ENCODE measurements around the gene CIB2. TPM values are rescaled to one million over a fixed set of nuclear protein-coding genes. Genes with fewer than 3 reads are reported as not detected.

Gene CIB2
- 10 to 100 TPM; 11.4 to 18.3 (median 15.9) TPM for total RNA-seq

DNA sequence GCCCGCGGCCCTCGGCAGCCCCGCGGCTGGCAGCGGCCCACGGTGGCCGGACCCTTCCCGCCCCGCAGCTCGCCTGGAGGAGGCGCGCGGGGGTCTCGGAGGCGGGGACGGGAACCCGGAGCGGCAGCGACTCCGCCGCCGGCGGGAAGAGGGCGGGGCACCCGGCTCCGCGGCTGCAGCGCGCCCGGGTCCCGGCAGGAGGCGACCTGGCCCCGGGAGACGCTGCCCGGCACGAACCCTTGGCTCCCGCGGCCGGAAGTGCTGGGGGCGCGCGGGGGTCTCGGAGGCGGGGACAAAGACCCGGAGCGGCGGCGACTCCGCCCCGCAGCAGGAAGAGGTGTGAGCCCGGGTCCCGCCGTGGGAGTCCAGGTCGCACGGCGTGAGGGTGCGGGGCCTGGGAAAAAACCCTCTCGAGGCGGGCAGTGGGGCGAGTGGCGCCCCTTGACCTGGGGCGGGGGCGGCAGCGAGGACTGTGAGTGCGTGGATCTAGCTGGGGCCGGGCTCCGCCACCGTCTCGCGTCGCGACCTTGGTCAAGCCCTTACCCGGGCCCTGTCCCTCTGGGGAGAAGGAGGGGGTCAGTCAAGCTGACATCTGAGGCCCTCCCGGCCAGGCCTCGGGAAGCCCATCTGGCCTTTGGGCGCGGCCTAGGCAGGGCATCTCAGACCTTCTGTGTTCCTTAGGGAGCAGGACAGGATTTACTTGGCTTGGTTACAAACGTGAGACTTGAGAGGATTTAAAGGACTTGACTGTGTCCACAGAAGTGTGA lies at the start of gene CIB2:
CIB2 (minus strand) TSS at position 151 of the 767 bp plus-strand sequence. CDS start 230 bp downstream, outside the sequence.
- no peaks in the 10 kb centered on the region for H3K36me3 ChIP-seq
- no peak for DNase-seq (ENCODE audit: extremely low spot score)
- no peaks in the 10 kb centered on the region for H3K9me3 ChIP-seq
- 0% methylated on average over 1 of the region's 79 CpGs for WGBS
- H3K27me3 ChIP-seq, result no peaks in the 10 kb centered on the region
- TF ChIP-seq, protein P1, sequence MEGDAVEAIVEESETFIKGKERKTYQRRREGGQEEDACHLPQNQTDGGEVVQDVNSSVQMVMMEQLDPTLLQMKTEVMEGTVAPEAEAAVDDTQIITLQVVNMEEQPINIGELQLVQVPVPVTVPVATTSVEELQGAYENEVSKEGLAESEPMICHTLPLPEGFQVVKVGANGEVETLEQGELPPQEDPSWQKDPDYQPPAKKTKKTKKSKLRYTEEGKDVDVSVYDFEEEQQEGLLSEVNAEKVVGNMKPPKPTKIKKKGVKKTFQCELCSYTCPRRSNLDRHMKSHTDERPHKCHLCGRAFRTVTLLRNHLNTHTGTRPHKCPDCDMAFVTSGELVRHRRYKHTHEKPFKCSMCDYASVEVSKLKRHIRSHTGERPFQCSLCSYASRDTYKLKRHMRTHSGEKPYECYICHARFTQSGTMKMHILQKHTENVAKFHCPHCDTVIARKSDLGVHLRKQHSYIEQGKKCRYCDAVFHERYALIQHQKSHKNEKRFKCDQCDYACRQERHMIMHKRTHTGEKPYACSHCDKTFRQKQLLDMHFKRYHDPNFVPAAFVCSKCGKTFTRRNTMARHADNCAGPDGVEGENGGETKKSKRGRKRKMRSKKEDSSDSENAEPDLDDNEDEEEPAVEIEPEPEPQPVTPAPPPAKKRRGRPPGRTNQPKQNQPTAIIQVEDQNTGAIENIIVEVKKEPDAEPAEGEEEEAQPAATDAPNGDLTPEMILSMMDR (IDR thresholded peaks at IDR 0.05), result peak; percentile 80 to 92 (median 88)
- TF ChIP-seq EP300 (IDR thresholded peaks at IDR 0.05) (no peak), POLR2AphosphoS5 (IDR thresholded peaks at IDR 0.05) (peak; percentile 36 to 59)
- intact Hi-C loops (cut with DNase I), result no loop called here
- peak within 1 kb of the TSS; percentile 85 to 88 (median 86) for H3K27ac ChIP-seq (replicated peaks in 1 of 4)
- peaks cover 11 to 22% (median 19%) of the 10 kb centered on the region in 4 donors for H3K4me1 ChIP-seq
- peak within 1 kb of the TSS; percentile 77 to 92 (median 88) for H3K4me3 ChIP-seq

DNA sequence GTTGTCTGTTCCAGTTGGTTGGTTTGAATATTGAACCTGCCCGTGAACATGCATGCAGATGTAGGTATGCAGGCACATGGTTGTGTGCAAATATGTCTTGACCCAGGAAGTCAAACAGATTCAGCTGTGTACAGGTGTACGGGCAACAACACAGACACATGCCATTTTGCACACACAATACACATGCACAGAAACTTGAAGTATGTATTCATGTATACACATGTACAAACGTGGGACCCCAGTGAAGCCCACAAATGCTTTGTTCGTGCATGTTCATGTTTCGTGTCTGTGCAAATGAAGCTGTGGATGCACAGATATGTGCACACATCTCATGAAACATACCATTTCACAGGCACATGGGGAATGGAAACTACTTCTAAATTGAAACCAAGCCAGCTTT lies 48.7 kb upstream of the CIB2 start:
- H3K4me1 ChIP-seq, result no peaks in the 10 kb centered on the region
- no peaks in the 10 kb centered on the region for H3K27me3 ChIP-seq
- no peak for DNase-seq (ENCODE audit: extremely low spot score)
- H3K36me3 ChIP-seq, result peaks cover 0 to 3% (median 0%) of the 10 kb centered on the region in 4 donors
- intact Hi-C loops (cut with DNase I), result loop anchor here (5.0 kb wide), 1 partner anchor 62 kb away; no protein-coding TSS in a partner anchor
- TF ChIP-seq, protein P1 (IDR thresholded peaks at IDR 0.05), result no peak
- TF ChIP-seq POLR2A (IDR thresholded peaks at IDR 0.05; ENCODE audit: low read depth) (no peak), EP300 (IDR thresholded peaks at IDR 0.05) (no peak), POLR2AphosphoS5 (IDR thresholded peaks at IDR 0.05) (no peak)
- H3K9me3 ChIP-seq, result no peaks in the 10 kb centered on the region
- WGBS, result 84% methylated on average over 5 of the region's 5 CpGs
- no peak overlapping the region for H3K27ac ChIP-seq (replicated peaks in 1 of 4)
- no peak overlapping the region for H3K4me3 ChIP-seq

DNA sequence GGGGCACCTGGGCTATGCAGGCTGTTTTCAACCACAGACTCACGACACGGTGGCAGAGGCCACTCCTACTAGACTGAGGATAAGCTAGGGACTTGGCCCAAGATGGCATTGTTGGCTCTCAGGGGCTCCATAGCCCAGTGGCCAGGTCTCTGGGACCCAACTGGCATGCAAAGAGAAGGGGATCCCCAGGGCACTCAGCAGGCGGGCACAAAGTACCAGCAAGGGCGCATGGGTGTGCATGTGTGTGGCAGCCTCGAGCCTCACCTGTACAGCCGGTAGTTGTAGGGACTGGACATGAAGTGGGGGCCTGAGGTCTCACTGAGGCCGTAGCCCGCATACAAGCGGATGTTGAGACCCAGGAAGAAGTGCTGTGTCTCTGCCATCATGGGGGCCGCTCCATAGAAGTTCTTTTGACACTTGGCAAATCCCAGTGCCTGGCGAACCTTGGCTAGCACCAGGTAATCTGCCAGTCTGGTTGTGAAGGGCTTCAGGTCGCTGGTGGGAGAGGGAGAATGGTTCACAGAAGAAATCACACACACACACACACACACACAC lies 48.1 kb upstream of the CIB2 start:
- H3K36me3 ChIP-seq, result peaks cover 0 to 8% (median under 1%) of the 10 kb centered on the region in 4 donors
- H3K4me3 ChIP-seq, result no peak overlapping the region
- WGBS, result 82% methylated on average over 8 of the region's 12 CpGs
- H3K9me3 ChIP-seq, result no peaks in the 10 kb centered on the region
- no peak overlapping the region for H3K27ac ChIP-seq (replicated peaks in 1 of 4)
- intact Hi-C loops (cut with DNase I), result loop anchor here (5.0 kb wide), 1 partner anchor 63 kb away; no protein-coding TSS in a partner anchor
- TF ChIP-seq POLR2AphosphoS5 (IDR thresholded peaks at IDR 0.05) (no peak), POLR2A (IDR thresholded peaks at IDR 0.05; ENCODE audit: low read depth) (no peak), EP300 (IDR thresholded peaks at IDR 0.05) (no peak)
- H3K4me1 ChIP-seq, result no peaks in the 10 kb centered on the region
- H3K27me3 ChIP-seq, result no peaks in the 10 kb centered on the region
- no peak for DNase-seq (ENCODE audit: extremely low spot score)

DNA sequence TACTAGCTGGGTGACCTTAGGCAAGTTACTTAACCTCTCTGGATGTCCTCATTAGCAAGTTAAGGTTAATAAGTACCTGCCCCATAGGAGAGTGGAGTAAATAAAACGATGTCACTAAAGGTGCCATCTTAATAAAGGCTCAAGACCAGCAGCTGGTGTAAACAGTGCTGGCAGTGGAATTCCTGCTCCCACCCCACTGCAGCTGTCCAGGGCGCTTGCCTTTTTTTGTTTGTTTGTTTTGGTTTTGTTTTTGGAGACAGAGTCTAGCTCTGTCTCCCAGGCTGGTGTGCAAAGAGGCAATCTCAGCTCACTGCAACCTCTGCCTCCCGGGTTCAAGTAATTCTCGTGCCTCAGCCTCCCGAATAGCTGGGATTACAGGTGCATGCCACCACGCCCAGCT lies 46.8 kb upstream of the CIB2 start:
- no peaks in the 10 kb centered on the region for H3K27me3 ChIP-seq
- WGBS, result 85% methylated on average over 6 of the region's 6 CpGs
- DNase-seq (ENCODE audit: extremely low spot score), result no peak
- no peak overlapping the region for H3K4me3 ChIP-seq
- no peak overlapping the region for H3K27ac ChIP-seq (replicated peaks in 1 of 4)
- intact Hi-C loops (cut with DNase I), result loop anchor here (5.0 kb wide), 1 partner anchor 64 kb away; no protein-coding TSS in a partner anchor
- TF ChIP-seq EP300 (IDR thresholded peaks at IDR 0.05) (no peak), POLR2A (IDR thresholded peaks at IDR 0.05; ENCODE audit: low read depth) (no peak), POLR2AphosphoS5 (IDR thresholded peaks at IDR 0.05) (no peak)
- TF ChIP-seq, protein P1 (IDR thresholded peaks at IDR 0.05), result no peak
- H3K36me3 ChIP-seq, result peaks cover 0 to 17% (median 7%) of the 10 kb centered on the region in 4 donors
- H3K9me3 ChIP-seq, result no peaks in the 10 kb centered on the region
- no peaks in the 10 kb centered on the region for H3K4me1 ChIP-seq

DNA sequence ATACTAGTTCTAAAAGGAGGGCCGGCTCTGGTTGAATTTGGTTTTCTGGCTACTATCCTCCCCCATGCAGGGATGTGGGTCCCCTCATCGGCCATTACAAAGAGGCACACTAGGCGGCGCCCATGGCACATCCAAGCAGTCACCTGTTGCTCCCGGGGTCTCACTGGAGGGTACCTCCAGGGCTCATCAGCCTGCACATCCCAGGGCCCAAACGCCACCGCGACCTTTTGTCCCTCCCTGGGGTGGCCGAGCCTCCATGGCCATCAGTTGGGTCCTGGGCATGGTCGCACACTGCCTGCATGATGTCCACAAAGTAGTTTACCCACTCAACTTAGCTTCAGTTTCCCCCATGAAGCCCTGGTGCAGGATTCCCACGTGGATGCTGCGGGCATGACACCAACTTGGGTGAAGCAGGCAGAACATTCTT lies 46.2 kb upstream of the CIB2 start:
- WGBS, result 42% methylated on average over 10 of the region's 12 CpGs
- TF ChIP-seq EP300 (IDR thresholded peaks at IDR 0.05) (no peak), POLR2AphosphoS5 (IDR thresholded peaks at IDR 0.05) (no peak)
- TF ChIP-seq, protein P1 (IDR thresholded peaks at IDR 0.05), result peak; percentile 55 to 63 (median 59)
- intact Hi-C loops (cut with DNase I), result loop anchor here (5.0 kb wide), 1 partner anchor 65 kb away; no protein-coding TSS in a partner anchor
- H3K36me3 ChIP-seq, result peaks cover 3 to 23% (median 12%) of the 10 kb centered on the region in 4 donors
- H3K27ac ChIP-seq (replicated peaks in 1 of 4), result no peak overlapping the region
- no peak overlapping the region for H3K4me3 ChIP-seq
- DNase-seq (ENCODE audit: extremely low spot score), result no peak
- H3K9me3 ChIP-seq, result no peaks in the 10 kb centered on the region
- no peaks in the 10 kb centered on the region for H3K4me1 ChIP-seq
- H3K27me3 ChIP-seq, result no peaks in the 10 kb centered on the region

All from esophagus muscularis mucosa (tissue), 4 donors.